Cardiac fibroblast (primary cell): ENCODE data around the gene TLX2.
A peak's percentile ranks its signal among the peaks of the same experiment; 100 is the strongest.
"Not testable (repeated sequence)": the region's sequence is repeated elsewhere in the genome, so short reads cannot be mapped to it uniquely, and the experiment has no call there.

Experiments used
- DNase-seq, 2 donors: peaks; one replicate each; pipeline versions ENCODE4 v3.0.0 to v3.0.0-alpha.2; 2010; ENCODE audit warnings: low read depth in 2 of 2
- H3K4me3 ChIP-seq, 2 donors: replicated peaks in 1 of 2; 1 replicate in 1 of 2; 2 replicates in 1 of 2; pipeline ENCODE4 v1.5.1; 2011; ENCODE audit warnings: low read depth in 2 of 2, low read length in 2 of 2, mild to moderate bottlenecking in 2 of 2, moderate library complexity in 1 of 2
- CTCF ChIP-seq: IDR thresholded peaks from one replicate; pipeline ENCODE4 v1.5.1; 2011; ENCODE audit warnings: low read depth, mild to moderate bottlenecking, low read length, inconsistent platforms

The TLX2 gene

GRCh38 chr2:74558284-74559230 is 44.3 kb downstream of the TLX2 start:
- no peak overlapping the region for H3K4me3 ChIP-seq
- no peak for TF ChIP-seq CTCF
- DNase-seq = no peak

GRCh38 chr2:74559912-74560311 is 45.7 kb downstream of the TLX2 start:
- no peak for TF ChIP-seq CTCF
- DNase-seq = no peak
- no peak overlapping the region for H3K4me3 ChIP-seq

GRCh38 chr2:74560591-74560990 is 46.3 kb downstream of the TLX2 start:
- TF ChIP-seq CTCF = no peak

GRCh38 chr2:74561022-74561421 is 46.8 kb downstream of the TLX2 start:
- not testable (repeated sequence) for H3K4me3 ChIP-seq, DNase-seq

More at GRCh38 chr2:74560591-74560990, 46.3 kb downstream of the TLX2 start:
- DNase-seq = no peak
- H3K4me3 ChIP-seq = no peak overlapping the region

- no peak for TF ChIP-seq CTCF
- DNase-seq = peak in 1 of 2 donors; percentile 39
- no peak overlapping the region for H3K4me3 ChIP-seq
Measured at GRCh38 chr2:74562126-74562775, 48.0 kb downstream of the TLX2 start.

- TF ChIP-seq CTCF = no peak
- no peak overlapping the region for H3K4me3 ChIP-seq
- DNase-seq = peak; percentile 37 to 87
Measured at GRCh38 chr2:74564222-74564621, 50.0 kb downstream of the TLX2 start.

GRCh38 chr2:74566076-74566753 is 52.0 kb downstream of the TLX2 start:
- no peak for DNase-seq
- no peak for TF ChIP-seq CTCF
- H3K4me3 ChIP-seq = no peak overlapping the region
